GM12873 (cell line): Measurements from ENCODE around the gene CELF4.

Source experiments
- TF ChIP-seq, protein P1 (sequence below): IDR thresholded peaks from 2 replicates; pipeline ENCODE4 v1.5.1; 2012; ENCODE audit warnings: low read depth, mild to moderate bottlenecking, moderate library complexity, low read length, control low read depth; ENCODE audit not compliant: insufficient read depth; ENCODE audit errors: missing control alignments

Gene CELF4

DNA sequence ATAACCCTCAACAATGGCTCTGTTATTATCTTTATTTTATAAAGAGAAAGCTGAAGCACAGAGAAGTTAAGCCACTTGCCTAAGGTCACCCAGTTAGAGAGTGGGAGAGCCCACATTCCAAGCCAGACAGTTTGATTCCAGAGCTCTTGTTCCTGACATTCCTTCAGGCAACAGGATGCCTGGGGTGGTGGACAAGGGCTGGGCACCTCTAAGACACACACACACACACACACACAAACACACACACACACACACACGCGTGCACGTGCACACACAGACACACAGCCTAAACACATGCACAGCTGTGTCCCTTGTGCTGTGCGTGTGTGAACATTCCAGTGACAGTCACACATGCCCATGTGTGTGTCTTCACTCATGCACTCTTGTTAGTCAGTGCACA, 26.4 kb downstream of the CELF4 start:
- TF ChIP-seq, protein P1, sequence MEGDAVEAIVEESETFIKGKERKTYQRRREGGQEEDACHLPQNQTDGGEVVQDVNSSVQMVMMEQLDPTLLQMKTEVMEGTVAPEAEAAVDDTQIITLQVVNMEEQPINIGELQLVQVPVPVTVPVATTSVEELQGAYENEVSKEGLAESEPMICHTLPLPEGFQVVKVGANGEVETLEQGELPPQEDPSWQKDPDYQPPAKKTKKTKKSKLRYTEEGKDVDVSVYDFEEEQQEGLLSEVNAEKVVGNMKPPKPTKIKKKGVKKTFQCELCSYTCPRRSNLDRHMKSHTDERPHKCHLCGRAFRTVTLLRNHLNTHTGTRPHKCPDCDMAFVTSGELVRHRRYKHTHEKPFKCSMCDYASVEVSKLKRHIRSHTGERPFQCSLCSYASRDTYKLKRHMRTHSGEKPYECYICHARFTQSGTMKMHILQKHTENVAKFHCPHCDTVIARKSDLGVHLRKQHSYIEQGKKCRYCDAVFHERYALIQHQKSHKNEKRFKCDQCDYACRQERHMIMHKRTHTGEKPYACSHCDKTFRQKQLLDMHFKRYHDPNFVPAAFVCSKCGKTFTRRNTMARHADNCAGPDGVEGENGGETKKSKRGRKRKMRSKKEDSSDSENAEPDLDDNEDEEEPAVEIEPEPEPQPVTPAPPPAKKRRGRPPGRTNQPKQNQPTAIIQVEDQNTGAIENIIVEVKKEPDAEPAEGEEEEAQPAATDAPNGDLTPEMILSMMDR: no peak

DNA sequence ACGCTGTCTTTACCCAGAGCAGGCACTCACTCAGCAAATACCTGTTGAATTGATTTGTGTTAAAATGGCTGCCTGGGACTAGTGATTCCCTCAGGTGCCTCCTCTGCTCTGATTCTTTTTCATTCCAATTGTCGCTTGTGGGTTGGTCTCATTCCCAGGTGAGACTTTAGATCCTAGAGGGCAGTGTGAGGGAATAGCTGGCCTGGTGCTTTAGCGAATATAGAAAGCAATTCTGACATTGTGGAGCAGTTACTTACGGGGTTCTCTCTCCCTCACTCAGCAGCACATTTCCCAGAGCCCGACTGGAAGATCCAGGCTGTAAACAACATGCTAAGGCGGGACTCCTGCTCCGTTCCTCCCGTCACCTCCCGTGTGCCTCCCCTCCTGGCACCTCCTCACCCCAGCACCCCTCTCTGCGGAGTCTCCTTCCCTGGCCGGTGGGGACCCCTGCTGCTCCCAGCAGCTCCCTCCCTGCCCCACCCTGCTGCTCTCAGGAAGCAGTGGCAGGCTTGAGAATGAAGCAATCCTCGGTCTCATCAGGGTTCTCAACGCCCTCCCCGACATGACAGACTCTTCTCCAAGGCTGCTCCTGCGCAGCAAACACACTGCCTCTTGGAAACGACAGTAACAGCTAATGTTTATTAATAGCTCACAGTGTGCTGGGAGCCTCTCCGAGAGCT, 26.9 kb downstream of the CELF4 start:
- TF ChIP-seq, protein P1: no peak

DNA sequence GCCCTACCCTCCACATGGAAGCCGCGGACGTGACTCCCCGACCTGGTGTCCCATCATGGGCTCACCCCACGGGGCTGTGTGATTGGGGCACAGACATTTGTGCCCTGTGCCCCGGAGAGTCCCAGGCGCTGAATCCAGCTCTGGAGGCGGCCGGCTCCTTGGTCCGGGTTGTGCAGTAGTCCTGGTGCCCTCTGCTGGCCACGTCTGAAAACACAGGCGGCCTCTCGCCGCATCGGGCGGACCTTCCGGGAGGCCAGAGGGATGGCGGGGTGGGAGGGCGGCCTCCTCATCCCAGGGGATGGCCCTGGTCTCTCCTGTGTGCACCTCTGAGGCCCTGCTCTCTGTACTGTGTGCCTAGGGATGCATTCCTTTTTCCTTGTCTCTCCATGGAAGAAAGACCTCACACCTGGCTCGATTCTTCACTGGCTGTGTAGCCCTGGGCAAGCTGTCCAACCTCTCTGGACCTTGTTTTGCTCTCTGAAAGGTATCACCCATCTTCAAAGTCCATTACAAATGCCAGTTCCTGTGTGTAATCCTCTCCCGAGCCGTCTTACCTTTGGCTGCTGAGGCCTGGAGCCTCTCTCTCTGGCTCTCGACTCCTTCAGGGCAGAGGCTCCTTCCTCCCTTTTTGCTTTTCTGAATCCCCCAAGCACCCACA, 27.6 kb downstream of the CELF4 start:
- TF ChIP-seq, protein P1: peak; percentile 76

DNA sequence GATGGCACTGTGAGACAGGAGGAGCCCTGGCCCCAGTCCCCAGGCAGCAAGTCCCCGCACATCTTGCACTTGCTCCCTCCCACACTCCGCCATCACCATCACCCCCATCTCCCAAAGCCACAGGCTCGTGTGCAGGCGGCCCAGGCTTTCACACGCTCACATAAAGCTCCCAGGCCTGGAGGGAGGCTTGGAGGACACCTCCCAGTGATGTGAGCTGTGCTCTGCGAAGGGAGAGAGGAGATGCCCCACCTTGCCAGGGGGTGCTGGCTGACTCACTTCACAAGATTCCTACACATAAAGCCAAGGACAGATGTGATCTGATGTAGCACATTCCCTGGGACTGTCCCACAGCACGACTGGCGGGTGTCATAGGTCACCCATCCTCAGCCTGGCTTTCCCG, 28.9 kb downstream of the CELF4 start:
- TF ChIP-seq, protein P1: no peak

DNA sequence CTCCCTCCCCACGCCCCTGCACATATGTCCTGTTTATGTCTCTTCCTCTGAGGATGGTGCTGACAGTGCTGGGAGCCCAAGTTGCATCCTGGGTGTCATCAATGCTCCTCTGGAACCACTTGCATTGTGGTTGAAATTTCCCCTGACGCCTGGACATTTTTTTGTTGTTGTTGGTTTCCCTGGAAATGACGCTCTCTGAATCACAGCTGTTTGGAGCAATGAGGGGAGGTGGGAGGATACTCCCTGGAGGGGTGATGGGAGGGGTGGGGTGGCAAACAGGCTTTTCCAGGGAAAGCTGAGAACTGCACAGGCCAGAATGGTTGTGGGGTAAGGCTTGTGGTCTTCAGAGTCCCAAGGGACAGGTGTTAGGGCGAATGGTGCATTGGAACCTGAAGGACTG, 29.6 kb downstream of the CELF4 start:
- TF ChIP-seq, protein P1: no peak

DNA sequence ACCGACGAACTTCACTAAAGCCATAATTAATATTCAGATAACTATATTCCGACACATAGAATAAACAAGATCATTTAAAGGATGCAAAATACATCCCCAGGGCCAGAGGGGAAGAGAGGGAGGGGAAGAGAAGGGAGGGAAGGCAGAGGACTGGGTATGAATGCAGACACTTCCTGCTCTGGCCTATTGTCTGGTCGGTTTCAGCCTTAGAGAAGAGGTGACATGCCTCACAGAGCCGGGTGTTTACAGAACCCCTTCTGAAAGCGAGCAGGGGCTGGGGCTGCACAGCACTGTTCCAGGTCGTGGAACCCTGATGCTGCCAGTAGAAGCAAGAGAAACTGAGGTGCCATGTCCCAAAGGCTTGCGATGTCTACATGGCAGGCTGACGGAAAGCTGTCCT, 31.0 kb downstream of the CELF4 start:
- TF ChIP-seq, protein P1: no peak

DNA sequence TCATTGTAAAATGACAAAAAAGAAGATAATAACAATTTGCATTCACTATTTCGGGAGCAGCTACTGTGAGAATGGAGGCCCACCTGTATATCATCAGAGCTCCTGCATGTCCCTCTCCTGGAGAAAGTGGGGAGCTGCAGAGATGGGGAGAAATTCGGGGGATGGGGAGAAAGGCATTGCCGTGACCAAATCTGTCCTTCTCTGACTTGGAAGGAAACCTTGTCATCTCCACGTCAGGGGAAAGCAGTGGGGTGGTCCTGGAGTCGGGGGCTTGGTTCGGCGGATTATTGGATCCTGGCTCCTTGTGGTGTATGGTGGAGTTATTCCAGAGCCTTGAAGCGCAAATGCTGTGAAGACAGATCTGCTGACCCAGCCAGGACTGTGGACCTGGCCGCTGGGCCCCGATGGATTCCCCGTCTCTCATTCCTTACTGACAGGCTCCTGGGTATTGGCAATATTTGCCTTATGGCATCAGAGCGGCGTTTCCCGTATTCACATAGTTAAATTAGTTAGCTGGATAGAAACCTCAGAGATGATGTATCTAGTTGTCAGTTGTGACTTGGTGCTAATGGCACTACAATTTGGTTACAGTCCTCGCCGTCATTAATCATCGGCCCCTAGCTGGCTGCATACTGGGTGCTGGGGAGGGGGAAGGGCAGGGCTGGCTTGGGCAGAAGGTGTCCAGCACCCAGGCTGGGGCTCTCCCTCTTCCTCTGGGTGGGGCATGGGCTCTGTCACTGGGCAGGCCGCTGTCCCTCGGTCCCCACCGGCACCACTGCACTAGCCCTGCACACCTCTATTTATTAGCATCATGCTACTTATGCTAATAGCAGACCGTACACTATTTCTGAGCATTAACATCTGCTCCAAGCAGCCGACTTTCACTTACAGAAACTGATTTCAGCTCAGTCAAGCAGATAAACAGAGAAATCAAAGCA, 31.7 kb downstream of the CELF4 start:
- TF ChIP-seq, protein P1: peak; percentile 27
